T-helper 1 cell treated with Interleukin-12 subunit alpha and Interleukin-12 subunit beta and Interleukin-4 antibody, amounts not matched to agents 30 μg/mL and 1 μg/mL, for 36 hours (primary cell): ENCODE measurements around the gene BCL2L14.
"Not testable (repeated sequence)": the region's sequence is repeated elsewhere in the genome, so short reads cannot be mapped to it uniquely, and the experiment has no call there.

ENCODE experiments used
- H3K27ac Mint-ChIP-seq: one replicate; pipeline ENCODE4 v1.8.0; 2021; ENCODE audit warnings: mild to moderate bottlenecking, mixed read lengths
- H3K27me3 Mint-ChIP-seq: one replicate; pipeline ENCODE4 v1.8.0; 2021; ENCODE audit warnings: low read depth, mixed read lengths
- H3K36me3 Mint-ChIP-seq: one replicate; pipeline ENCODE4 v1.8.0; 2021; ENCODE audit warnings: low read depth, mixed read lengths
- H3K4me1 Mint-ChIP-seq: one replicate; pipeline ENCODE4 v1.8.0; 2021; ENCODE audit warnings: low read depth, mixed read lengths
- H3K4me3 Mint-ChIP-seq: one replicate; pipeline ENCODE4 v1.8.0; 2021; ENCODE audit warnings: mild to moderate bottlenecking, moderate library complexity, mixed read lengths
- H3K9me3 Mint-ChIP-seq: one replicate; pipeline ENCODE4 v1.8.0; 2021; ENCODE audit warnings: mixed read lengths

BCL2L14 gene

DNA sequence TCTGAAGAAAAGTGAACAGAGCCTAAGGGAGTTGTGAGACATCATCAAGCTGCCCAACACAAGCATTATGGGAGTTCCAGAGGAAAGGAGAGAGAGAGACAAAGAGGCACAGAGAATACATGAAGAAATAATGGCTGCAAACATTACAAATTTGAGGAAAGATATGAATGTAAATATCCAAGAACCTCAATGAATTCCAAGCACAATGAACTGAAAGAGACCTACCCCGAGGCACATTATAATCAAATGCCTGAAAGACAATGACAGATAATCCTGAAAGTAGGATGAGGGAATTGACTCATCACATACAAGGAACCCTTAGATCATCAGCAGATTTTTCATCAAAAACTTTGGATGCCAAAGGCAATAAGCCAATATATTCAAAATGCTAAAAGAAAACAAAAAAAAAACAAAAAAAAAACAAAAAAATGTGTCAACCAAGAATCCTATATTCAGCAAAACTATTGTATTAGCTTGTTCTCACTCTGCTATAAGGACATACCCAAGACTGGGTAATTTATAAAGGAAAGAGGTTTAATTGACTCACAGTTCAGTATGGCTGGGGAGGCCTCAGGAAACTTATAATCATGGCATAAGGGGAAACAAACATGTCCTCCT, 37.8 kb downstream of the BCL2L14 start:
- Mint-ChIP-seq H3K27ac (no peak overlapping the region), H3K4me1 (no peaks in the 10 kb centered on the region), H3K9me3 (peaks cover 31% of the 10 kb centered on the region), H3K4me3 (no peak overlapping the region), H3K27me3 (no peaks in the 10 kb centered on the region), H3K36me3 (peaks cover 2% of the 10 kb centered on the region)

- H3K27me3 Mint-ChIP-seq, H3K36me3 Mint-ChIP-seq, H3K27ac Mint-ChIP-seq, H3K4me1 Mint-ChIP-seq, H3K4me3 Mint-ChIP-seq: not testable (repeated sequence)
- H3K9me3 Mint-ChIP-seq = peaks cover 23% of the 10 kb centered on the region
Measured at GRCh38 chr12:12110923-12111555, 40.3 kb downstream of the BCL2L14 start.

GRCh38 chr12:12115514-12115913, 44.8 kb downstream of the BCL2L14 start:
- Mint-ChIP-seq H3K9me3 (no peaks in the 10 kb centered on the region), H3K27me3 (peaks cover 4% of the 10 kb centered on the region), H3K27ac (no peak overlapping the region), H3K4me1 (no peaks in the 10 kb centered on the region), H3K36me3 (no peaks in the 10 kb centered on the region), H3K4me3 (no peak overlapping the region)

DNA sequence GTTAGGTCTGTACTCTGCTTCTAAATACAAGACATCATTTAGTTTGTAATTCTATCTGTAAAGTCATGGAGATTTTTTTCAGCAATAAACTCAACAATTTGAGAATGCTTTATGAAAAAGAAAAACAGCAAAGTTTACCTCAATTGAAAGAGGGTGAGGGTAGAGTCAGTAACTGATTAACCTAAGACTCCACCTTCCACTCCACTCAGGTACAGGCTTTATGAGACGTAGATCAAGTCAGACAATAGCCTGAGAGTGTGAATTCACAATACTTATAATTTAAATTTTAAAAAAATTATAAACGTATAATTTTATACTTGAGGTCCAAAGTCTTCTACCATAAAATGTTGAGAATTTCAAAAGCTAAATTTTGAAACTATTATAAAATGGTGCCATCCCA, 45.9 kb downstream of the BCL2L14 start:
- H3K36me3 Mint-ChIP-seq = no peaks in the 10 kb centered on the region
- H3K9me3 Mint-ChIP-seq = no peaks in the 10 kb centered on the region
- no peaks in the 10 kb centered on the region for H3K4me1 Mint-ChIP-seq
- peaks cover 7% of the 10 kb centered on the region for H3K27me3 Mint-ChIP-seq
- no peak overlapping the region for H3K4me3 Mint-ChIP-seq
- no peak overlapping the region for H3K27ac Mint-ChIP-seq

DNA sequence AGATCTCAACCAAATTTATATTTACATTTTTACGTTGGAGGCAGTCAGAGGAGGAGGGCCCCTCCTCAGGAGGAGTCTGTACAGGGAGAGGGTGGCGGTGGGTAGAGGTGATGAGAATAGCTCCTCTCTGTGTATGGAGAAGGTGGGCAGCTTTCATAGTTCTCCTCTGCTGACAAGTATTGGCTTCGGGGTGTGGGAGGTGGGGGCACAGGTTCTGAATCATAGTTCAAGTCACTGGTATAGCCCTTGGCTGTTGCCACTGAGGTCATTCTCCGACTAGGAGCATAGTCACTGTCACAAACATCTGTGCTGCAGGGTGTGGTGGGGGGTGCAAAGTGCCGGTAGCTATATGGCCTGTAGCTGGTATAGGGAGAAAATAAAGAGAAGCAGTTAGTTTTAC, 50.3 kb downstream of the BCL2L14 start:
- no peaks in the 10 kb centered on the region for H3K36me3 Mint-ChIP-seq
- H3K27me3 Mint-ChIP-seq = peaks cover 3% of the 10 kb centered on the region
- no peaks in the 10 kb centered on the region for H3K9me3 Mint-ChIP-seq
- no peak overlapping the region for H3K4me3 Mint-ChIP-seq
- no peaks in the 10 kb centered on the region for H3K4me1 Mint-ChIP-seq
- H3K27ac Mint-ChIP-seq = no peak overlapping the region

DNA sequence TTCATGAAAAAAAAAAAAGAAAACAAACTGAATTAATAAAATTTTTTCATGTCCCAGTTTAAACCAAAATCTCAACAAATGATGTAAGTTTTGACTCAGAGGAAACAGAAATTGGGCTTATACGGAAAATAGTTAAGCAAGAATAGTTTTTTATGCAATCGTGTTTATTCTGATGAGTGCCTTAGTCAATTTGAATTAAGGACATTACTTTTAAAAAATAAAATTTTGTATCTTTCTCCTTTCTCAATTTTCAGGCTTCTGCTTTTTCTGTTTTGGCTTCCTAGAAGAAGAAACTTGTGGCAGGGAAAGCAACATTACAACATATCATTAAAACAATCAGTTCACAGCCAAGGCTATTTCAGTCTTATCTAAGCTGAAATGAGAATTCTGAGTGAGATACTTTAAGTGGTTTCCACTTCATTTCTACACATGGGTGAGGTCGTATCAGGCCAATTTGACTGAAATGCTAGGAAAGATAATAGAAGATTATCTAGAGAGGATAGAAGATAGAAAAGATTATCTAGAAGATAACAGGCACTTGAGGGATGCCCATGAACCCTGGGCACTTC, 52.4 kb downstream of the BCL2L14 start:
- Mint-ChIP-seq H3K4me3 (no peak overlapping the region), H3K9me3 (no peaks in the 10 kb centered on the region), H3K27me3 (peaks cover 7% of the 10 kb centered on the region), H3K27ac (no peak overlapping the region), H3K36me3 (no peaks in the 10 kb centered on the region), H3K4me1 (no peaks in the 10 kb centered on the region)

GRCh38 chr12:12126551-12126950, 55.8 kb downstream of the BCL2L14 start:
- no peak overlapping the region for H3K27ac Mint-ChIP-seq
- H3K27me3 Mint-ChIP-seq = peaks cover 6% of the 10 kb centered on the region
- no peak overlapping the region for H3K4me3 Mint-ChIP-seq
- no peaks in the 10 kb centered on the region for H3K36me3 Mint-ChIP-seq
- H3K9me3 Mint-ChIP-seq = no peaks in the 10 kb centered on the region
- H3K4me1 Mint-ChIP-seq = no peaks in the 10 kb centered on the region

DNA sequence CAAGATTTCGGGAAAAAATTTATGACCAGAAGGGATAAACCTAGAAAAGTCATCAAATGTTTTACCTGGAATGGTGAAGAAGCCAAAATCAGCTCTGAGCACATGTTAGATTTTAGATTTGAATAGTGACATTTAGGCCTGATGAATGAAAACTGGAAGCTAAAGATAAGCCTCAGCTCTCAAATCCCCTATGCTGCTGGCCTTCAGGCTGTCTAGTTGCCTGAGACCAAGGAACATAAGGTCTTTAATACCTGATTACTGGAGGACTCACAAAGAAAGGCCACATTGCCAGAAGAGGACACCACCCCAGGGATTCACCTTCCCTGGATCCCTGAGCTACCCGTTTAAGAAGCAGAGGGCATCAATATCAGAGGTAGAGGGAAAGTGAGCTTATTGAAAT, 56.6 kb downstream of the BCL2L14 start:
- Mint-ChIP-seq H3K27ac (no peak overlapping the region), H3K36me3 (no peaks in the 10 kb centered on the region), H3K4me1 (no peaks in the 10 kb centered on the region), H3K9me3 (no peaks in the 10 kb centered on the region), H3K27me3 (peaks cover 6% of the 10 kb centered on the region), H3K4me3 (no peak overlapping the region)

- H3K27me3 Mint-ChIP-seq = peaks cover 6% of the 10 kb centered on the region
- no peaks in the 10 kb centered on the region for H3K4me1 Mint-ChIP-seq
- H3K27ac Mint-ChIP-seq = no peak overlapping the region
- H3K4me3 Mint-ChIP-seq = no peak overlapping the region
- no peaks in the 10 kb centered on the region for H3K36me3 Mint-ChIP-seq
- no peaks in the 10 kb centered on the region for H3K9me3 Mint-ChIP-seq
Measured at GRCh38 chr12:12128670-12129069, 57.9 kb downstream of the BCL2L14 start.

GRCh38 chr12:12133259-12133658, 62.5 kb downstream of the BCL2L14 start:
- Mint-ChIP-seq H3K4me3 (no peak overlapping the region), H3K4me1 (no peaks in the 10 kb centered on the region), H3K9me3 (no peaks in the 10 kb centered on the region)

GRCh38 chr12:12133785-12134184, 63.0 kb downstream of the BCL2L14 start:
- no peaks in the 10 kb centered on the region for H3K9me3 Mint-ChIP-seq
- no peaks in the 10 kb centered on the region for H3K4me1 Mint-ChIP-seq
- H3K4me3 Mint-ChIP-seq = no peak overlapping the region
- no peaks in the 10 kb centered on the region for H3K27me3 Mint-ChIP-seq
- H3K36me3 Mint-ChIP-seq = no peaks in the 10 kb centered on the region
- no peak overlapping the region for H3K27ac Mint-ChIP-seq

More at GRCh38 chr12:12133259-12133658, 62.5 kb downstream of the BCL2L14 start:
- Mint-ChIP-seq H3K27me3 (peaks cover 2% of the 10 kb centered on the region), H3K36me3 (no peaks in the 10 kb centered on the region), H3K27ac (no peak overlapping the region)

GRCh38 chr12:12138203-12139154, 67.7 kb downstream of the BCL2L14 start:
- peaks cover 23% of the 10 kb centered on the region for H3K27me3 Mint-ChIP-seq
- H3K36me3 Mint-ChIP-seq = peaks cover 1% of the 10 kb centered on the region
- H3K27ac Mint-ChIP-seq = no peak overlapping the region
- no peaks in the 10 kb centered on the region for H3K4me1 Mint-ChIP-seq
- no peaks in the 10 kb centered on the region for H3K9me3 Mint-ChIP-seq
- H3K4me3 Mint-ChIP-seq = no peak overlapping the region

DNA sequence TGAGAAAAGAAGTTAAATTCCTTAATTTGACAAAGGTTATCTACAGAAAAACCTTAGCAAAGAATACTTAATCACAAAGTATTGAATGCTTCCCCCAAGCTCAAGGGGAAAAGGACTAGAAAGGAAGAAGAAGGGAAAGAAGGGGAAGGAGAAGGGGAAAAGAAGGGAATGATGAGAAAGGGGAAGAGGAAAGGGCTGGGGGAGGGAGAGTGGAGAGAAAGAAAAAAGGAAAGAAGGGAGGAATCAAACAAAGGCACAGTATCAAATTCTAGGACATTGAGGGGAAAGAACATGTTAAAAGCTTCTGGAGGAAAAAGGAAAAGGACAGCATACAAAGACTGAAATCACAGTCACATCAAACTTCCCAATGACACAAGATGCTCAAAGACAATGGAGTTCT, 70.3 kb downstream of the BCL2L14 start:
- H3K9me3 Mint-ChIP-seq = no peaks in the 10 kb centered on the region
- no peaks in the 10 kb centered on the region for H3K4me1 Mint-ChIP-seq
- no peak overlapping the region for H3K27ac Mint-ChIP-seq
- peaks cover 23% of the 10 kb centered on the region for H3K27me3 Mint-ChIP-seq
- H3K36me3 Mint-ChIP-seq = peaks cover 1% of the 10 kb centered on the region
- no peak overlapping the region for H3K4me3 Mint-ChIP-seq

GRCh38 chr12:12144531-12144930, 73.8 kb downstream of the BCL2L14 start:
- H3K4me1 Mint-ChIP-seq, H3K27ac Mint-ChIP-seq, H3K4me3 Mint-ChIP-seq, H3K36me3 Mint-ChIP-seq, H3K9me3 Mint-ChIP-seq: not testable (repeated sequence)
- H3K27me3 Mint-ChIP-seq = peaks cover 20% of the 10 kb centered on the region
